PC-3 (cell line): ENCODE data around the gene KDM5A. TPM values are rescaled to one million over a fixed set of nuclear protein-coding genes. Genes with fewer than 3 reads are reported as not detected.

Source experiments
- ATAC-seq: fragments of 200-7000 bp; cut with Tn5 transposase; 2 replicates; pipeline ENCODE4 v1.9.1; 2020; ENCODE audit warnings: mild to moderate bottlenecking, moderate library complexity
- BruUV-seq: library from RNA; stranded (reverse); fragments of 400-500 nt; replicated peaks from 2 replicates; lab custom pipeline; 2021; lab: Mats Ljungman, UMichigan
- CTCF ChIA-PET: fragments of 300-600 bp; sonication (Branson Sonifier 250); formaldehyde crosslinking; loops from one replicate; lab custom pipeline; 2022; ENCODE audit warnings: antibody characterized with exemption; lab: Charles Lee
- POLR2A ChIA-PET: fragments of 300-600 bp; sonication (Branson Sonifier 250); formaldehyde crosslinking; loops from one replicate; lab custom pipeline; 2022; ENCODE audit warnings: antibody characterized with exemption; ENCODE audit not compliant: unreplicated experiment; lab: Charles Lee
- DNase-seq: peaks from one replicate; pipeline ENCODE4 v3.0.0-alpha.2; 2015
- H2AFZ ChIP-seq: fragments of 300-600 bp; sonication (generic); 2 replicates; pipeline ENCODE4 v1.6.0; 2016; ENCODE audit warnings: antibody characterized with exemption, low read length
- H3F3A ChIP-seq: fragments of 300-600 bp; sonication (generic); one replicate; pipeline ENCODE4 v1.6.0; 2017; ENCODE audit warnings: antibody characterized with exemption, low read length, control low read depth, mild to moderate bottlenecking; ENCODE audit not compliant: unreplicated experiment
- H3K27ac ChIP-seq: fragments of 300-600 bp; sonication (generic); 2 replicates; pipeline ENCODE4 v1.5.1; 2016; ENCODE audit warnings: mild to moderate bottlenecking, low read length
- H3K27me3 ChIP-seq: fragments of 300-600 bp; sonication (generic); 2 replicates; pipeline ENCODE4 v1.6.1; 2016; ENCODE audit warnings: low read length, mixed read lengths
- H3K36me3 ChIP-seq: fragments of 300-600 bp; sonication (generic); 2 replicates; pipeline ENCODE4 v1.6.1; 2016; ENCODE audit warnings: low read depth, mixed run types, low read length, mixed read lengths
- H3K4me1 ChIP-seq: fragments of 300-600 bp; sonication (generic); 2 replicates; pipeline ENCODE4 v1.5.1; 2016; ENCODE audit warnings: low read length; ENCODE audit not compliant: insufficient read depth
- H3K4me2 ChIP-seq: fragments of 300-600 bp; sonication (generic); 2 replicates; pipeline ENCODE4 v1.6.0; 2016; ENCODE audit warnings: low read length
- H3K4me3 ChIP-seq: fragments of 300-600 bp; sonication (generic); 2 replicates; pipeline ENCODE4 v1.5.1; 2016; ENCODE audit warnings: mild to moderate bottlenecking, low read length, mixed read lengths
- H3K79me2 ChIP-seq: fragments of 300-600 bp; sonication (generic); 2 replicates; pipeline ENCODE4 v1.6.1; 2017; ENCODE audit warnings: low read length, mixed read lengths
- H3K9ac ChIP-seq: fragments of 300-600 bp; sonication (generic); 2 replicates; pipeline ENCODE4 v1.6.0; 2016; ENCODE audit warnings: mild to moderate bottlenecking, low read length
- H3K9me2 ChIP-seq: fragments of 300-600 bp; sonication (generic); replicated peaks from 2 replicates; pipeline ENCODE4 v1.6.1; 2016; ENCODE audit warnings: mixed run types, low read length, mixed read lengths
- H3K9me3 ChIP-seq: fragments of 300-600 bp; sonication (generic); 2 replicates; pipeline ENCODE4 v1.6.1; 2016; ENCODE audit warnings: low read length, mixed read lengths
- H4K20me1 ChIP-seq: fragments of 300-600 bp; sonication (generic); 2 replicates; pipeline ENCODE4 v1.6.1; 2016; ENCODE audit warnings: low read length, mixed read lengths
- EZH2 ChIP-seq: fragments of 300-600 bp; sonication (generic); IDR thresholded peaks from one replicate; pipeline ENCODE4 v1.6.1; 2017; ENCODE audit warnings: antibody characterized with exemption, mild to moderate bottlenecking, low read length; ENCODE audit not compliant: unreplicated experiment
- EZH2phosphoT487 ChIP-seq: fragments of 300-600 bp; sonication (generic); IDR thresholded peaks from 2 replicates; pipeline ENCODE4 v1.6.1; 2018; ENCODE audit warnings: mild to moderate bottlenecking, antibody characterized with exemption, low read length, borderline replicate concordance
- intact Hi-C: fragments of 100-400 bp; cut with micrococcal nuclease; formaldehyde crosslinking; loops from 2 replicates; pipeline ENCODE4 v1.9.0; 2023
- total RNA-seq: library from RNA; depleted of rRNA; stranded (reverse); fragments of >200 nt; gene quantifications from 2 replicates; pipeline ENCODE4 v1.2.3, GENCODE V29; 2014; rRNA removed
- TF ChIP-seq, protein P1 (sequence below): fragments of 300-600 bp; sonication (generic); conservative IDR thresholded peaks from 2 replicates; pipeline ENCODE4 v1.5.1; 2017; ENCODE audit warnings: antibody characterized with exemption, low read depth, mild to moderate bottlenecking, low read length

KDM5A gene
- total RNA-seq, 1 experiment from 2014 or later = 27.8 TPM

DNA sequence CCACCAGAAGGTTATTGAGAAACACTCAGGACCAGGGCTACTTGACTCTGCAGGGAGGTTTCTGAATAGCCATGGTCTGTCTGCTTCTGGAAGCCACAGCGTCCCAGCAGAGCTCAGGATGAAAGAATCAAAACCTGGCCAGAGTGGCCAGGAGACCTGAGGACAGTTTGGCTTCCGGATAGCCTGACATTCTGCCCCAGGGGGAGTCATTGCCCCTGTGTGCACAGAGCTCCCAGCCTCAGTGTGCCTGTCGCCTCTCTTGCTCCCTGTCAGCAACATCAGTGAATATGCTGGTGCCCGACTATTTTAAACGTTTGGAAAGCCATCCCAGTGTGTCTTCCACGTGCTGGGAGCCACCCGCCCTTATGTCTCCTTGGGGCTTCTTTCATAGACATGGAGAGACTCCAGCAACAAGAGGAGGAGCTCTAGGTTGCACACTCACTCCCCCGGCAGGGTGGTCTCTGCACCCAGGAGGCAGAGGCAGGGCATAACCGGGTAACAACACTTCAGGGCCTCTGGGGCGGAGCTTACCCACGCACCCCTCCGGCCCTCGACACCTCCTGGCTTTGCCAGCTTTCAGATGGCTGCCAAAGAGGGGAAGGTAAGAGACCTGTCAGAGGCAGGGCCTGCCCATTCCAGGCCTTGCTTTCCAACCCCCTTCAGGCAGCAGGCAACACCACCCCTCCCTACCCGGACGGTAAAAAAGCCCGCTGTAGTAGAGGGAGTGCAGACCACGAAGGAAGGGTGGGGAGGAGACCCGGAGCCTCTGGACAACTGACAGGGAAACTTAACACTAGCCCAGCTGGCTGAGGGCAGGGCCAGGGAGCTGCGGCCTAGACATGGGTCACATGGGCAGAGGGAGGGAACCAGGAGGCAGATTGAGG lies 156.1 kb downstream of the KDM5A start:
- Histone ChIP-seq H3K27ac (no peak overlapping the region), H3K9me2 (no peaks in the 10 kb centered on the region), H3K27me3 (peaks cover 51% of the 10 kb centered on the region), H3K4me3 (no peak overlapping the region), H4K20me1 (no peaks in the 10 kb centered on the region), H3K4me2 (no peak overlapping the region), H3K9me3 (no peaks in the 10 kb centered on the region), H3F3A (no peaks in the 10 kb centered on the region), H3K36me3 (no peaks in the 10 kb centered on the region), H2AFZ (no peak overlapping the region), H3K4me1 (no peaks in the 10 kb centered on the region), H3K9ac (no peak overlapping the region), H3K79me2 (no peaks in the 10 kb centered on the region)
- CTCF ChIA-PET = no interaction called here
- intact Hi-C loops = no loop called here
- DNase-seq (no peak), ATAC-seq (no peak)
- BruUV-seq = no TSS peak
- POLR2A ChIA-PET = no interaction called here
- TF ChIP-seq EZH2phosphoT487 = no peak
- TF ChIP-seq, protein P1, sequence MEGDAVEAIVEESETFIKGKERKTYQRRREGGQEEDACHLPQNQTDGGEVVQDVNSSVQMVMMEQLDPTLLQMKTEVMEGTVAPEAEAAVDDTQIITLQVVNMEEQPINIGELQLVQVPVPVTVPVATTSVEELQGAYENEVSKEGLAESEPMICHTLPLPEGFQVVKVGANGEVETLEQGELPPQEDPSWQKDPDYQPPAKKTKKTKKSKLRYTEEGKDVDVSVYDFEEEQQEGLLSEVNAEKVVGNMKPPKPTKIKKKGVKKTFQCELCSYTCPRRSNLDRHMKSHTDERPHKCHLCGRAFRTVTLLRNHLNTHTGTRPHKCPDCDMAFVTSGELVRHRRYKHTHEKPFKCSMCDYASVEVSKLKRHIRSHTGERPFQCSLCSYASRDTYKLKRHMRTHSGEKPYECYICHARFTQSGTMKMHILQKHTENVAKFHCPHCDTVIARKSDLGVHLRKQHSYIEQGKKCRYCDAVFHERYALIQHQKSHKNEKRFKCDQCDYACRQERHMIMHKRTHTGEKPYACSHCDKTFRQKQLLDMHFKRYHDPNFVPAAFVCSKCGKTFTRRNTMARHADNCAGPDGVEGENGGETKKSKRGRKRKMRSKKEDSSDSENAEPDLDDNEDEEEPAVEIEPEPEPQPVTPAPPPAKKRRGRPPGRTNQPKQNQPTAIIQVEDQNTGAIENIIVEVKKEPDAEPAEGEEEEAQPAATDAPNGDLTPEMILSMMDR = no peak
- no peak for TF ChIP-seq EZH2

DNA sequence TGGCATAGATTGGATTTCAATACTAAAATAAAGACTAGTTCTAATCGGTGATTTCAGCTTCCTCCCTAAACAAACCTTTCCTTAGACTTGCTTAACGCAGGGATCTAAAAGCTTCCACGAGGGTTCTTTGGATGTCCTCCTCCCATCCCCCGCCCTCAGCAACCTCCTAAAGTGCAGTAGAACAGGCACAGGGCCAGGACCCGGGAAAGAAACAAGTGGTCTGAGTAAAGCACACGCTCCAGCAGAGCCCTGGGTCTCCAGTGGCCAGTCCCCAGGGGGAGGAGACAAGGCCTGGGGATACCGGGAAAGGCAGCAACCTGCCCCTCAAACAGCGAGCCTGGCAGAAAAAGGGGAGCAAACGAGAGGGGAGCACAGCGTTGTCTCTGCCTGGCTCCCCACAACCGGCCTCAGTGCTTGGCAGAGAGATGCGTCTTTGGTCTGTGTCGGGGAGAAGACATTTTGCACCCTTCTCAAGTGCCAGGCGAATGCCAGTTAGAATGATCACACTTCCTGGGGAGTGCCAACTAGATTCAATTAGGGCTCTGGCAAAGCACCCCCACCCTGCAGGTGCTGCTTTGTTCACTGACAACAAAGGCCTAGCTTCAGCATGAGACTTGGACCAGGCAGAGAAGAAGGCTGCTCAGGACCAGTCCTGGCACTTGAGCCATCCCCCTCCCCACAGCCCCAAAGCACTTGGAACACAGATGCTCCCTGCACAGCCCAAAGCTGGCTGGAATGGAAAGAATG lies 158.0 kb downstream of the KDM5A start:
- Histone ChIP-seq H3K4me2 (no peak overlapping the region), H3K27me3 (peaks cover 69% of the 10 kb centered on the region), H3K27ac (no peak overlapping the region), H3K9me2 (no peaks in the 10 kb centered on the region), H3K9ac (no peak overlapping the region), H3K79me2 (no peaks in the 10 kb centered on the region), H3K9me3 (no peaks in the 10 kb centered on the region), H4K20me1 (no peaks in the 10 kb centered on the region), H2AFZ (no peak overlapping the region), H3K4me3 (no peak overlapping the region), H3K36me3 (no peaks in the 10 kb centered on the region), H3F3A (no peaks in the 10 kb centered on the region), H3K4me1 (no peaks in the 10 kb centered on the region)
- TF ChIP-seq, protein P1 = no peak
- TF ChIP-seq EZH2phosphoT487 (no peak), EZH2 (no peak)
- BruUV-seq = no TSS peak
- ATAC-seq (no peak), DNase-seq (no peak)
- ChIA-PET CTCF (no interaction called here), POLR2A (no interaction called here)
- intact Hi-C loops = no loop called here

Other genes starting within 250 kb of the KDM5A start
- gene SLC6A12, start 175.2 kb downstream of the KDM5A start, total RNA-seq = not detected in 2 replicates
- not detected in 2 replicates for gene SLC6A13, start 126.5 kb downstream of the KDM5A start, total RNA-seq
- 8.3 and 10.5 TPM in 2 replicates for gene CCDC77, start 12.3 kb upstream of the KDM5A start, total RNA-seq
- 3.7 and 5.0 TPM in 2 replicates for gene B4GALNT3, start 70.6 kb upstream of the KDM5A start, total RNA-seq